SK-N-SH treated with all-trans-retinoic acid at 6 μM for 48 hours (cell line): ENCODE results near the gene PGS1.

Experiments
- ATAC-seq: fragments of 200-7000 bp; cut with Tn5 transposase; 3 replicates; pipeline ENCODE4 v1.9.1; 2020; ENCODE audit warnings: mild to moderate bottlenecking, moderate library complexity
- ARNTL ChIP-seq: fragments of 450-650 bp; formaldehyde crosslinking; IDR thresholded peaks from 2 replicates; pipeline ENCODE4 v1.5.0; 2020; ENCODE audit warnings: low read depth, mild to moderate bottlenecking, moderate library complexity, borderline replicate concordance
- BACH2 ChIP-seq: fragments of 250-450 bp; sonication (Bioruptor Pico); IDR thresholded peaks from 2 replicates; pipeline ENCODE4 v1.9.0; 2021; ENCODE audit warnings: mild to moderate bottlenecking, borderline replicate concordance
- CREB5 ChIP-seq: fragments of 250-450 bp; sonication (Bioruptor Pico); IDR thresholded peaks from 2 replicates; pipeline ENCODE4 v1.5.1; 2020; ENCODE audit warnings: low read depth, mild to moderate bottlenecking, moderate library complexity
- CSDC2 ChIP-seq: fragments of 250-450 bp; sonication (Bioruptor Pico); IDR thresholded peaks from 2 replicates; pipeline ENCODE4 v1.5.0; 2020; ENCODE audit warnings: mild to moderate bottlenecking, moderate library complexity
- CSRNP3 ChIP-seq: fragments of 250-450 bp; sonication (Bioruptor Pico); IDR thresholded peaks from 2 replicates; pipeline ENCODE4 v1.5.1; 2021; ENCODE audit warnings: mild to moderate bottlenecking, moderate library complexity
- ESRRG ChIP-seq: fragments of 250-450 bp; sonication (Bioruptor Pico); IDR thresholded peaks from 2 replicates; pipeline ENCODE4 v1.6.1; 2021; ENCODE audit warnings: mild to moderate bottlenecking
- GLIS3 ChIP-seq: fragments of 250-450 bp; sonication (Bioruptor Pico); IDR thresholded peaks from 2 replicates; pipeline ENCODE4 v1.5.0; 2020; ENCODE audit warnings: mild to moderate bottlenecking, moderate library complexity
- ISL1 ChIP-seq: fragments of 250-450 bp; sonication (Bioruptor Pico); IDR thresholded peaks from 2 replicates; pipeline ENCODE4 v2.1.2; 2022; ENCODE audit warnings: mild to moderate bottlenecking, moderate library complexity
- OSR1 ChIP-seq: fragments of 250-450 bp; sonication (Bioruptor Pico); IDR thresholded peaks from 2 replicates; pipeline ENCODE4 v1.8.0; 2022; ENCODE audit warnings: moderate library complexity, mild to moderate bottlenecking, inconsistent platforms
- POU6F1 ChIP-seq: fragments of 250-450 bp; sonication (Bioruptor Pico); IDR thresholded peaks from 2 replicates; pipeline ENCODE4 v1.8.0; 2021; ENCODE audit warnings: low read depth, mild to moderate bottlenecking, moderate library complexity, borderline replicate concordance
- PPARA ChIP-seq: fragments of 250-450 bp; sonication (Bioruptor Pico); IDR thresholded peaks from 2 replicates; pipeline ENCODE4 v1.5.0; 2020; ENCODE audit warnings: mild to moderate bottlenecking, borderline replicate concordance
- SNAI2 ChIP-seq: fragments of 250-450 bp; sonication (Bioruptor Pico); IDR thresholded peaks from 2 replicates; pipeline ENCODE4 v1.5.0; 2020; ENCODE audit warnings: mild to moderate bottlenecking, moderate library complexity
- TCF4 ChIP-seq: fragments of 250-450 bp; sonication (Bioruptor Pico); IDR thresholded peaks from 2 replicates; pipeline ENCODE4 v1.8.0; 2021; ENCODE audit warnings: mild to moderate bottlenecking, moderate library complexity, borderline replicate concordance
- TOX ChIP-seq: fragments of 250-450 bp; sonication (Bioruptor Pico); IDR thresholded peaks from 2 replicates; pipeline ENCODE4 v1.8.0; 2021; ENCODE audit warnings: mild to moderate bottlenecking, moderate library complexity, borderline replicate concordance
- TSHZ2 ChIP-seq: fragments of 250-450 bp; sonication (Bioruptor Pico); IDR thresholded peaks from 2 replicates; pipeline ENCODE4 v1.5.0; 2020; ENCODE audit warnings: mild to moderate bottlenecking, moderate library complexity
- ZC3H10 ChIP-seq: fragments of 250-450 bp; sonication (Bioruptor Pico); IDR thresholded peaks from 2 replicates; pipeline ENCODE4 v1.5.1; 2021; ENCODE audit warnings: mild to moderate bottlenecking, moderate library complexity
- ZFP3 ChIP-seq: fragments of 250-450 bp; sonication (Bioruptor Pico); IDR thresholded peaks from 2 replicates; pipeline ENCODE4 v1.5.0; 2020; ENCODE audit warnings: mild to moderate bottlenecking, moderate library complexity
- ZFP30 ChIP-seq: fragments of 450-650 bp; formaldehyde crosslinking; IDR thresholded peaks from 2 replicates; pipeline ENCODE4 v1.5.0; 2022; ENCODE audit warnings: mild to moderate bottlenecking, moderate library complexity
- ZNF565 ChIP-seq: fragments of 450-650 bp; formaldehyde crosslinking; conservative IDR thresholded peaks from 2 replicates; pipeline ENCODE4 v1.5.0; 2020; ENCODE audit warnings: low read depth, mild to moderate bottlenecking, moderate library complexity
- ZNF70 ChIP-seq: fragments of 450-650 bp; formaldehyde crosslinking; IDR thresholded peaks from 2 replicates; pipeline ENCODE4 v1.5.0; 2020; ENCODE audit warnings: mild to moderate bottlenecking, moderate library complexity
- ZNF8 ChIP-seq: fragments of 450-650 bp; formaldehyde crosslinking; IDR thresholded peaks from 2 replicates; pipeline ENCODE4 v1.5.0; 2020; ENCODE audit warnings: mild to moderate bottlenecking, moderate library complexity

The PGS1 gene

GRCh38 chr17:78368348-78368747 is 10.1 kb upstream of the PGS1 start:
- ATAC-seq, result no peak
- TF ChIP-seq ZNF8 (CRISPR knock-in tag) (no peak), PPARA (no peak), ZNF565 (CRISPR knock-in tag) (no peak), ZC3H10 (CRISPR knock-in tag) (no peak), ZFP3 (CRISPR knock-in tag) (no peak), TOX (CRISPR knock-in tag) (no peak), BACH2 (CRISPR knock-in tag) (no peak), POU6F1 (no peak), CSRNP3 (no peak), ISL1 (no peak), TSHZ2 (CRISPR knock-in tag) (no peak), TCF4 (CRISPR knock-in tag) (no peak), OSR1 (CRISPR knock-in tag) (no peak), ZFP30 (CRISPR knock-in tag) (no peak), ARNTL (CRISPR knock-in tag) (no peak), ESRRG (CRISPR knock-in tag) (no peak), ZNF70 (no peak), SNAI2 (CRISPR knock-in tag) (no peak), CSDC2 (CRISPR knock-in tag) (no peak)

GRCh38 chr17:78368854-78369495 is 9.5 kb upstream of the PGS1 start:
- no peak for ATAC-seq
- TF ChIP-seq CSRNP3, result no peak
- no peak for TF ChIP-seq TSHZ2 (CRISPR knock-in tag)
- TF ChIP-seq BACH2 (CRISPR knock-in tag), result no peak
- no peak for TF ChIP-seq ESRRG (CRISPR knock-in tag)
- TF ChIP-seq TCF4 (CRISPR knock-in tag), result no peak
- TF ChIP-seq CSDC2 (CRISPR knock-in tag), result no peak
- no peak for TF ChIP-seq SNAI2 (CRISPR knock-in tag)
- no peak for TF ChIP-seq CREB5 (CRISPR knock-in tag)
- TF ChIP-seq ZNF70, result no peak
- TF ChIP-seq PPARA, result no peak
- no peak for TF ChIP-seq GLIS3
- no peak for TF ChIP-seq ZNF565 (CRISPR knock-in tag)
- no peak for TF ChIP-seq POU6F1
- TF ChIP-seq ZC3H10 (CRISPR knock-in tag), result no peak
- no peak for TF ChIP-seq TOX (CRISPR knock-in tag)
- TF ChIP-seq, all 23 proteins: peak for 0
